Measurements from ENCODE around the gene HOXA6. TPM values are rescaled to one million over a fixed set of nuclear protein-coding genes. Genes with fewer than 3 reads are reported as not detected.
A peak's percentile ranks its signal among the peaks of the same experiment; 100 is the strongest.

Gene HOXA6
- total RNA-seq, 4 donors from 2014 or later, result 1.1 to 1.6 TPM; not detected in 2

GRCh38 chr7:27124096-27124901, 23.3 kb downstream of the HOXA6 start:
- no peak for DNase-seq
- no peaks in the 10 kb centered on the region for H3K36me3 ChIP-seq
- H3K4me3 ChIP-seq (replicated peaks in 1 of 3), result no peak overlapping the region
- H3K9me3 ChIP-seq, result no peaks in the 10 kb centered on the region
- no peak for TF ChIP-seq POLR2A (IDR thresholded peaks at IDR 0.05)
- TF ChIP-seq, protein P1, sequence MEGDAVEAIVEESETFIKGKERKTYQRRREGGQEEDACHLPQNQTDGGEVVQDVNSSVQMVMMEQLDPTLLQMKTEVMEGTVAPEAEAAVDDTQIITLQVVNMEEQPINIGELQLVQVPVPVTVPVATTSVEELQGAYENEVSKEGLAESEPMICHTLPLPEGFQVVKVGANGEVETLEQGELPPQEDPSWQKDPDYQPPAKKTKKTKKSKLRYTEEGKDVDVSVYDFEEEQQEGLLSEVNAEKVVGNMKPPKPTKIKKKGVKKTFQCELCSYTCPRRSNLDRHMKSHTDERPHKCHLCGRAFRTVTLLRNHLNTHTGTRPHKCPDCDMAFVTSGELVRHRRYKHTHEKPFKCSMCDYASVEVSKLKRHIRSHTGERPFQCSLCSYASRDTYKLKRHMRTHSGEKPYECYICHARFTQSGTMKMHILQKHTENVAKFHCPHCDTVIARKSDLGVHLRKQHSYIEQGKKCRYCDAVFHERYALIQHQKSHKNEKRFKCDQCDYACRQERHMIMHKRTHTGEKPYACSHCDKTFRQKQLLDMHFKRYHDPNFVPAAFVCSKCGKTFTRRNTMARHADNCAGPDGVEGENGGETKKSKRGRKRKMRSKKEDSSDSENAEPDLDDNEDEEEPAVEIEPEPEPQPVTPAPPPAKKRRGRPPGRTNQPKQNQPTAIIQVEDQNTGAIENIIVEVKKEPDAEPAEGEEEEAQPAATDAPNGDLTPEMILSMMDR (IDR thresholded peaks at IDR 0.05), result no peak
- peak overlapping the region in 2 of 3 donors; percentile 50 to 53 for H3K27ac ChIP-seq
- H3K4me1 ChIP-seq, result no peaks in the 10 kb centered on the region
- H3K27me3 ChIP-seq, result peaks cover 10% of the 10 kb centered on the region
- intact Hi-C loops (cut with DNase I), result no loop called here
- 30 to 46% methylated on average over 42 to 43 of the region's 43 CpGs for WGBS, 2 donors

DNA sequence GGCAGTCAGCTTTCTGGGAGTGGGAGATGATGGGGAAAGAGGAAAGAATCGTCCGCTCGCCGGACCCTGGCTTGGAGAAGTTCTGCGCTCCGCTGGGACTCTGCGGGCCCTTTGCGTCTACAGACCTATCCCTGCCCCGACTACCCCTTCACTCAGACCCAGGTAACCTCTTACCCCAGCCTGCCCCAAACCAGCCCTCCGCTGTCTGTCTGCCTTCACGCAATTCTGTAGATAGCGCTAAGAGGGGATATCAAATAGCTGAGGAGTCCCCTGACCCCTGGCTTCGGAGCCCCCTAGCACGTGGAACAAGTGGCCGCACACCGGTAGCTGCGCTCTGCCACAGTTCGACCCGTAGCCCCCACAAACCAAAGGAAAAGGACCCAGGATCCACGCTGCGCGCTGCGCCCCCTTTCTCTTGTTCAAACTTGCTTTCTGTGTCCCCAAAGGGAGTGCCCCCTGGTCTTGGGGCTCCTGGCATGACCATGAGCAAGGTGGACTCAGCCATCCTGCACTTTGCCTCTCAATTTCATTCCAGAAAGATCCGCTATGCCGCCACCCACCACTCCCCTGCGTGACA, 24.0 kb downstream of the HOXA6 start:
- DNase-seq, result no peak
- H3K36me3 ChIP-seq, result no peaks in the 10 kb centered on the region
- no peaks in the 10 kb centered on the region for H3K4me1 ChIP-seq
- H3K4me3 ChIP-seq (replicated peaks in 1 of 3), result no peak overlapping the region
- peaks cover 3% of the 10 kb centered on the region for H3K27me3 ChIP-seq
- H3K9me3 ChIP-seq, result no peaks in the 10 kb centered on the region
- H3K27ac ChIP-seq, result peak overlapping the region in 2 of 3 donors; percentile 50 to 53
- intact Hi-C loops (cut with DNase I), result no loop called here
- 29 to 49% methylated on average over 19 to 22 of the region's 26 CpGs for WGBS, 2 donors
- TF ChIP-seq, protein P1 (IDR thresholded peaks at IDR 0.05), result no peak
- TF ChIP-seq POLR2A (IDR thresholded peaks at IDR 0.05), result no peak

DNA sequence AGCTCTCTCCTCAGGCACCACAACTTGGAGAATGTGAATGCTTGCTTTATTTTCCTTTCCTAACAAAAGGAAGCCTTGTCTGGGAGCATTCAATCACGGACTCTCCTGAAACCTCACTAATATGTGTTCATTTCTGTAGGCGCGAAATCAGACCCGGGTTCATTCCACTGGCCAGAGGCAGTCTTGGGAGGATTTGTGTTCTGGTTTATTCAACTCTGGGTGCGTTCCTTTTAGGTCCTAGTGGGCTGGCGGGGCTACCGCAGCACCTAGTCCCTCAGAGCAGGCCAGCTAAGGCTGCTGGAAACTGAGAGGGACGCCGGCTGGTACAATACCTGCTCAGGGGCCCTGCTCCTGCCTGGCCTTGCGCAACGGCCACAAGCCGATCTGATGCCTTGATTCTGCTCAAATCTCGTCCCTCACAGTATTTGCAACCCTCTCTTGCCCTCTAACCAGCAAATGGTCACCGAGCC, 24.5 kb downstream of the HOXA6 start:
- TF ChIP-seq, protein P1 (IDR thresholded peaks at IDR 0.05), result no peak
- TF ChIP-seq POLR2A (IDR thresholded peaks at IDR 0.05), result no peak
- intact Hi-C loops (cut with DNase I), result no loop called here
- 16 to 23% methylated on average over 8 to 13 of the region's 14 CpGs for WGBS, 2 donors
- no peak for DNase-seq
- no peaks in the 10 kb centered on the region for H3K36me3 ChIP-seq
- peak overlapping the region in 2 of 3 donors; percentile 53 for H3K27ac ChIP-seq
- H3K4me3 ChIP-seq (replicated peaks in 1 of 3), result no peak overlapping the region
- no peaks in the 10 kb centered on the region for H3K9me3 ChIP-seq
- no peaks in the 10 kb centered on the region for H3K4me1 ChIP-seq
- no peaks in the 10 kb centered on the region for H3K27me3 ChIP-seq

DNA sequence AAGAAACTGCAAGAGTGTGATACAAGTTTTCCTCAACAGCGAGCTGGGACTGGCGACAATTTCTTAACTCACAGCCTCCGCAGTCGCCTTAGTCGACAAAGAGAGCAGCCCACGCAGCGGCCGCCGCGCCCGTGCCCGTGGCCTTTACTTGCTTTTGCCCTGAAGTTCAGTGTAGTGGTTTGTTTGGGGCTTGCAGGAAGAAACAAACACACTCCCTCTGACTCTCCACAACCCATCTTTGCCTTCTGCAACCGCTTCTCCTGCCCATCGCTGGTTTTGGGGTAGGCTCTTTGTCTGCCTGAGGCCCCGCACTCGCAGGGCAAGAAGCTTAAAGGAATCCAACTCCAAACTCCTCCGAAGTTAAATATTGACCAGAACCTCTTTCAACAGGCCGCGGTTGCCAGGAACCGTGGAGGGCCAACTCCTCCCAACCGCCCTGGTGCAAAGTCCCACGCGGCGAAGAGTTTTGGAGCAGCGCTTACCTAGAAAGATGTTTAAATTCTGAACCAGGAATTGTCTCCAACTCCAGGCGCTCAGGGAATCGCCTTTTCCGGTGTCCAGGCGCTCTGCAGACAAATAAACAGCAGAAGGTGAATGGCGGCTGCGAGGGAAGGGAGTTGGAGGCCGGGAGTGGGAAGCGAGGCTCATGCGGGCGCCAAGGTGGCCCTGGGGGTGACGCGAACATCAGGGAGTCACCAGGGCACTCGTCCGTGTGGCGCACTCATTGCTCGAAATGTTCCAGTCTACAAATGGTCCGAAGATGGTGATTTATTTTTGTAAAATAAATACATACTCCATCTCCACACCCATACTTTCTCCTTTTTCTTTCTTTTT, 25.3 kb downstream of the HOXA6 start:
- WGBS, 2 donors, result 22 to 28% methylated on average over 32 to 42 of the region's 42 CpGs
- peaks cover 0 to 4% of the 10 kb centered on the region in 2 donors for H3K4me1 ChIP-seq
- peaks cover 6% of the 10 kb centered on the region for H3K27me3 ChIP-seq
- TF ChIP-seq, protein P1 (IDR thresholded peaks at IDR 0.05), result no peak
- no peak for TF ChIP-seq POLR2A (IDR thresholded peaks at IDR 0.05)
- peak overlapping the region in 2 of 3 donors; percentile 42 to 53 for H3K27ac ChIP-seq
- no peak for DNase-seq
- no peaks in the 10 kb centered on the region for H3K36me3 ChIP-seq
- no peak overlapping the region for H3K4me3 ChIP-seq (replicated peaks in 1 of 3)
- intact Hi-C loops (cut with DNase I), result no loop called here
- H3K9me3 ChIP-seq, result no peaks in the 10 kb centered on the region
